ENCODE data around the gene MPHOSPH8. TPM values are rescaled to one million over a fixed set of nuclear protein-coding genes. Genes with fewer than 3 reads are reported as not detected.
A peak's percentile ranks its signal among the peaks of the same experiment; 100 is the strongest.

The MPHOSPH8 gene
- 10 to 100 TPM; 21.4 to 42.2 (median 26.9) TPM for total RNA-seq

- DNase-seq (ENCODE audit: low spot score): peak; percentile 83
- TF ChIP-seq CTCF (IDR thresholded peaks at IDR 0.05): no peak
- ATAC-seq (ENCODE audit: low FRiP score): peak; percentile 100
Observed at GRCh38 chr13:19633479-19634255, at the start of gene MPHOSPH8. Gene MPHOSPH8, plus strand, starts transcription at chr13:19633659. Its CDS starts 90 bp downstream, at chr13:19633749.

GRCh38 chr13:19586904-19587634 is 46.4 kb upstream of the MPHOSPH8 start:
- DNase-seq (ENCODE audit: low spot score) (no peak), ATAC-seq (ENCODE audit: low FRiP score) (no peak)
- TF ChIP-seq CTCF (IDR thresholded peaks at IDR 0.05): no peak

GRCh38 chr13:19587635-19588300 is 45.7 kb upstream of the MPHOSPH8 start:
- DNase-seq (ENCODE audit: low spot score) (no peak), ATAC-seq (ENCODE audit: low FRiP score) (no peak)
- TF ChIP-seq CTCF (IDR thresholded peaks at IDR 0.05): no peak

- ATAC-seq (ENCODE audit: low FRiP score) (no peak), DNase-seq (ENCODE audit: low spot score) (no peak)
- no peak for TF ChIP-seq CTCF (IDR thresholded peaks at IDR 0.05)
Observed at GRCh38 chr13:19589312-19589711, 44.1 kb upstream of the MPHOSPH8 start.

- ATAC-seq (ENCODE audit: low FRiP score) (no peak), DNase-seq (ENCODE audit: low spot score) (no peak)
- no peak for TF ChIP-seq CTCF (IDR thresholded peaks at IDR 0.05)
Observed at GRCh38 chr13:19590423-19590822, 43.0 kb upstream of the MPHOSPH8 start.

- DNase-seq (ENCODE audit: low spot score): no peak
- ATAC-seq (ENCODE audit: low FRiP score): no peak
- TF ChIP-seq CTCF (IDR thresholded peaks at IDR 0.05): no peak
Observed at GRCh38 chr13:19591864-19592263, 41.6 kb upstream of the MPHOSPH8 start.

Data from omental fat pad (tissue), 4 donors.